HG03103 (cell line): Measurements from ENCODE around the gene IL17RA.
"Not testable (repeated sequence)": the region's sequence is repeated elsewhere in the genome, so short reads cannot be mapped to it uniquely, and the experiment has no call there.

Source experiments
- ATAC-seq: cut with Tn5 transposase; IDR thresholded peaks from one replicate; pipeline ENCODE4 v1.9.1; 2021; ENCODE audit warnings: low read depth; ENCODE audit not compliant: unreplicated experiment

The IL17RA gene

GRCh38 chr22:17118342-17118741, 33.5 kb downstream of the IL17RA start:
- no peak for ATAC-seq

DNA sequence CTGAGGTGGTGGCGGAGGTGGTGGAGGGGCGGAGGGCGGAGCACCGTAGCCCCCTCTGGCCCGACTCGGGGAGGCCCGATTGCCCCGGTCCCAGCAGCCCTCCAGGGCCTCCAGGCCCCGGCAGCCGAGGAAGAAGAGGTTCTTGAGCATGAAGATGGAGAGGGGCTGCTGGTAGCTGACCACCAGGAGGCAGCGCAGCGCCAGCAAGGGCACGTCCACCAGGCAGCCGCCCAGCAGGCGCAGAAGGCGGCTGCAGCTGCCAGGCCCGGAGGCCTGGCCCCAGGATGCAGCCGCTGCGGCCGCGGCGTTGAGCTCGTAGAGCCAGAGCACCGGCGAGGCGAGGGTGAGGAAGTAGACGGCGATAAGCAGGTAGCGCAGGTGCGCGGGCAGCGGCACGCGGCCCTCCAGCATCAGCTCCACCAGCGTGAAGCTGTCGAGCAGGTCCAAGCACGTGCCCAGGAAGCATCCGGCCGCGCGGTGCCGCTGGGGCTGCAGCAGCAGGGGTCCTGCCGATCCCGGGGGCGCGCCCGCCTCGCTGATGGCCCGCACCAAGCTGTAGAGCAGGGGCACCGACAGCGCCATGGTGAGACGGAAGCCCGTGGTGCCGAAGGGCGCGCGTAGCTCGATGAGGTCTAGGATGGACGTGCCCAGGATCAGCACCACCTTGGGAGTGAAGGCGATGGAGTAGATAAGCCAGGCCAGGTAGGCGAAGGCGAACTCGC, 34.8 kb downstream of the IL17RA start:
- no peak for ATAC-seq

DNA sequence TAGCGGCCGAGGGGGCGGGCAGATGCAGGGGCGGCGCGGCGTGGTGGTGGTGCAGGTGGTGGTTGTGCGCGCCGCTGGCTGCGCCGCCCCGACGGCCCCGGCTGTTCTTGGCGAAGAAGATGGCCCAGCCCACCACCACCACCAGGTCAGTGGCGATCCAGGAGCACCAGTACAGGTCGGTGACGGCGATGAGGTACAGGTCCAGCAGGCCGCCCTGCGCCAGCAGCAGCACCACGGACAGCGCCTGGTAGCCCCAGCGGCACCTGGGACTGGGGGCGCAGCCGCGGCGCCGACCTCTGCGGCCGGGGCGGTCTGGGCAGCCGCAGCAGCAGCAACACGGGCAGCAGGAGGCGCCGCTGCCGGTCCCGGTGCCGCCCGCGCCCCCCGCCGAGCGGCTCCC, 35.5 kb downstream of the IL17RA start:
- ATAC-seq = no peak

GRCh38 chr22:17120711-17121232, 36.0 kb downstream of the IL17RA start:
- no peak for ATAC-seq

- no peak for ATAC-seq
Measured at GRCh38 chr22:17121233-17122195, 36.7 kb downstream of the IL17RA start, which contains the start of gene TMEM121B. Gene TMEM121B, minus strand, starts transcription at chr22:17121360. Its CDS starts 233 bp downstream, at chr22:17121127.

GRCh38 chr22:17130199-17130598, 45.4 kb downstream of the IL17RA start:
- ATAC-seq = no peak

DNA sequence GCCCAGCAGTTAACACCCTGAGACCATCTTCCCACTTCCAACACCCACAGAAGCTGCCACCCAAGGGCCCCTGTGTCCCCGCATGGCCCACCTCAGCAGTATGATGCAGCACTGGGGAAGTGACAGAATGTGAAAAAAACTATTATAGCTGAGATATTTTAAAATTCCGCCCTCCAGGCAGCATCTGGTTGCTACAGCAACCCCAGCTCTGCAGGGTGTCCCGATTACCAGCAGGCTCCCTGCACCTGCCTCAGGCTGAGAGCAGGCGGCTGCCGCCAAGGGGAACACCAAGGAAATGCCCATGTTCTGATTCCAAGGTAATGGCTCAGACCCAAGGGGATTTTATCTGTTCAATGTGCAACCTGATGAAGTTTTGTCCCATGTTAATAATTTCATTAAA, 46.9 kb downstream of the IL17RA start:
- ATAC-seq = no peak

- ATAC-seq = no peak
Measured at GRCh38 chr22:17132112-17132511, 47.3 kb downstream of the IL17RA start.

GRCh38 chr22:17133137-17133536, 48.3 kb downstream of the IL17RA start:
- ATAC-seq = no peak

GRCh38 chr22:17135153-17135760, 50.5 kb downstream of the IL17RA start:
- no peak for ATAC-seq

GRCh38 chr22:17137170-17137569, 52.4 kb downstream of the IL17RA start:
- ATAC-seq = no peak

GRCh38 chr22:17137861-17138425, 53.1 kb downstream of the IL17RA start:
- ATAC-seq = no peak

DNA sequence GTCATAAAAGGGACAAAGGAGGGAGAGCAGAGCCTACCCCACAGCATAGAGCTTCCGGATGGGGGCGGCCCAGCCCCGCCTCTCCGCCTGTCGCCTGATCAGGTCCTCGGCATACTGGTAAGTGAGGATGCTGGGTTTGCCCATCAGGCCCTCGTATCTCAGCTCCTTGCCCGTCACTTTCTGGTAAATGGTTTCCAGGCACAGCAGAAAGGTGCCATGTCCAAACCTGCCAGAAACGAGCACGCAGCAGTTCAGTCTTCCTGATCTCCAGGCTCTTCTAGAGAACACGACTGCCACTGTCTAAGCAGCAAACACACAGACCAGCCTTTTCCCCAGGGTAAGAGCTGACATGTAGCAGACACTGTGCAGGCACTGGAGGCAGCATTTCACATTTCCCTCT, 53.7 kb downstream of the IL17RA start:
- ATAC-seq = no peak

GRCh38 chr22:17140022-17140421, 55.2 kb downstream of the IL17RA start:
- ATAC-seq = no peak

DNA sequence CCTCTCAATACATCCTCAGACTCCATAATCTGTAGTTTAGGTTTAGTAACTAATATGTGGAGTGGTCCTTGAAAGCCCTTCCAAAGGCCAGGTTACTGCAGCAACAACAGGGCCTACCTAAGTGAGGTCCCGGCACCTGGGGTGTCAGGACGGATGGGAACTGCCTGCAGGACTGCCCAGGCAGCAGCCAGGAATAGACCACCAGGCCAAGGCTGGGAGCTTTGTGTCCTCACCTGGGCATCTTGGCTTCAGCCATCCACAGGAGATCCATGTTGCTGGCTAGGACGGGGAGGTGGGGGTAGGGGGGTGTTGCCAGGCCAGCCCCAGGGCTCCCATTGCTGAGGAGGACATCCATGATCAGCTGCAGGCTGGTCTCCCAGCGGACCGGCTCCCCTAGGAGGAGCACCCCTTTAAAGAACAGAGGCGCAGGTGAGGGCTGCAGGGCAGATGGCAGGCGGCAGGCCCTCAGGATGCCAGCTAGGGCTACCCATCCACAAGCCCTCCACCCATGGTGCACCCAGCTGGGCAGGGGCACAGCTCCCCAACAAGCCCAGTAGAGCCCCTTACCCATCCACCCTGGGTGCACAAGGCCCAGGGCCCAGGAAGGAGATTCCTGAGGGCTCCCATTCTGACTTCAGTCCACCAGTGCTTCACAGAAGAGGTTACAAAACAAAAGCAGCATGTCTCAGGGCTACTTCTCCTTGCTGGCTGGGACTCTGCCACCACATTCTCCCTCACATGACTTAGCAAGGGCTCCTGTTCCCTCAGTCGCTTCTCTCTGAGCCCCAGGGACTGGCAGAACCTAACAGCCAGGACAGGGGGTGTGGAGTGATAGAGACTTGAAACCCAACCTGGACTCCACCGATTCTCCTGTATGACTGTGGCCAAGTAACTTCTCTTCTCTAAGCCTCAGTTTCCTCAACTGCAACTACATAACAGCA, 56.3 kb downstream of the IL17RA start:
- no peak for ATAC-seq

GRCh38 chr22:17143101-17143500, 58.3 kb downstream of the IL17RA start:
- ATAC-seq = no peak

GRCh38 chr22:17143826-17144225, 59.0 kb downstream of the IL17RA start:
- no peak for ATAC-seq

GRCh38 chr22:17145021-17145680, 60.4 kb downstream of the IL17RA start:
- no peak for ATAC-seq

- not testable (repeated sequence) for ATAC-seq
Measured at GRCh38 chr22:17147458-17147857, 62.7 kb downstream of the IL17RA start.
